ENCODE data around the gene TTC9B.

GRCh38 chr19:40257096-40257517, 38.9 kb upstream of the TTC9B start:
- no peak for TF ChIP-seq CTCF (IDR thresholded peaks at IDR 0.05)
- no peak for TF ChIP-seq POLR2A (IDR thresholded peaks at IDR 0.05)
